NCI-H748 (cell line): Measurements from ENCODE around the gene FOXP1.

Experiments used
- DNase-seq: peaks from one replicate; lab custom pipeline; 2025; ENCODE audit not compliant: unreplicated experiment; lab: John Stamatoyannopoulos, UW

FOXP1 gene

DNA sequence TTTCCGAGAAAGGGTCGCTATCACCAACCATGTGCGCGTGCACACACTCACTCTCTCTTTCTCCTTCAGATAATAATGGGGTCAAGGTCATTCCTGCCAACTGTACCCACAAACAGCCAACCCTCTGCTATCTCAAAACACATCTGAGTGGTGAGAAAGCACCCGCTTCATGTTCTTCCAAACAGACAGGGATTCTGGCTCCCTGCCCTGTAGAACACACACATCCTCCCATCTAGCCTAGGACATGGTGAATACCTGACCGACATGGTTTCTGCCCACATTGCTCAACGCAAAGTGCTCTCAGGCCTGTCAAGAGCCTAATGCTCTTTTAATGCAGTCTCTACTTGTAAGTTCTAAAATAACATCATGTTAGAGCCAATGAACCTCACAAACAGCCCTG, 302.2 kb downstream of the FOXP1 start:
- no peak for DNase-seq

DNA sequence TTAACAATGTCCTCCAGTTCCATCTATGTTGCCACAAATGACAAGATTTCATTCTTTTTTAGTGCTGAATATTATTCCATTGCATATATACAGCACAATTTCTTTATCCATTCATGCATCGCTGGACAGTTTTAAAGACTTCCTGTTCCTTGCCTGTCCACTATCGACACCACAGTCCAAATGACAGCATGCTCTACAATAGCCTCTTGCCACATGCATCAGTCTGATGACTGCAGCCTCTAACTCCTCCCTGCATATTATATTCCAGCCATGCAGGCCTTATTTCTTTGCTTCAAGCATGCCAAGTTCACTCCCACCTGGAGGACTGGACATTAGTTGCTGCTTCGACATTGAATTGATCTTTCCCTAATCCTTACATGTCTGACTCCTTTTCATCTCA, 306.2 kb downstream of the FOXP1 start:
- no peak for DNase-seq

- DNase-seq: no peak
Measured at GRCh38 chr3:71276531-71276930, 307.0 kb downstream of the FOXP1 start.

DNA sequence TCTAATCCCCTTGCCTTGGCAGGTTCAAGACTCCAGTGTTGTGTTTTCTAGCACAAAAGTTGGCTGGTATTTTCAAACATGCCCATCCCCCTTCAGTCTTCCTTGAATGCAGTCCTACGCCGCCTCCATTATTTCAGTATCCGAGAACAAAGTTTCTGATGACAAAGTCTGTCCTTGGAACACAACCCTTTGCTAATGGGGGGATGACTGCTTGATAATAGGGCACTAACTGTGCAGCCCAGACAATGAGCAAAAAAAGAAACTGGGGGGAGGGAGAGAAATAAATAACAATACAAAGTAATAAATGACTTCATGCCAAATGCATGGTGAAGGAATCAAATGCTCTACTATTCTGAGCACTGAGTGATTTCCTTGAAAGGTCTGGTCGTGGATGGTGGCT, 310.1 kb downstream of the FOXP1 start:
- no peak for DNase-seq

GRCh38 chr3:71271596-71271995, 311.9 kb downstream of the FOXP1 start:
- DNase-seq: no peak

GRCh38 chr3:71269906-71270305, 313.6 kb downstream of the FOXP1 start:
- no peak for DNase-seq

DNA sequence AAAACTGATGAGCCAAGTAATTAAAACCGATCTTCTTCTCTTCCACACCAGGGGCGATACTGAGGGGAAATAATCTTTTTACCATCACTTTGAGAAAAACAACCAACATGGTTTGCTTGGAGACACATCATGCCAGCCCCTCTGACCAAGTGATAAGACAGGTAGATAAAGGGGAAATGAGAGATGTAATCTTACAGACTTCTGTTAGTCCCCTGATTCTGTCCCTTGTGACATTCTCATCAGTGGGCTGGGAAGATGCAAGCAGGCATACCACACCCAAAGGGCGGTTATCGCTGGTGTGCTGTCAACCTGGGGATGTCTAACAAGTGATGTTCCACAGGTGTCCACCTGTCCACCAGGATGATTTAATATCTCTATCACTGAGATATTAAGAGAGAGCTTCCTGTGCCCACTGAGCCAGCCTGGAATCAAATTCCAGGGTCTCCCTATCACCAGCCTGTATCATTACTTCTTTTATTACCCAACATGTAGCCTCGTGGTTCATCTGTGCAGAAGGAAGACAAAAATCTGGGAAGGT, 315.0 kb downstream of the FOXP1 start:
- DNase-seq: no peak

GRCh38 chr3:71266875-71267274, 316.7 kb downstream of the FOXP1 start:
- DNase-seq: no peak

DNA sequence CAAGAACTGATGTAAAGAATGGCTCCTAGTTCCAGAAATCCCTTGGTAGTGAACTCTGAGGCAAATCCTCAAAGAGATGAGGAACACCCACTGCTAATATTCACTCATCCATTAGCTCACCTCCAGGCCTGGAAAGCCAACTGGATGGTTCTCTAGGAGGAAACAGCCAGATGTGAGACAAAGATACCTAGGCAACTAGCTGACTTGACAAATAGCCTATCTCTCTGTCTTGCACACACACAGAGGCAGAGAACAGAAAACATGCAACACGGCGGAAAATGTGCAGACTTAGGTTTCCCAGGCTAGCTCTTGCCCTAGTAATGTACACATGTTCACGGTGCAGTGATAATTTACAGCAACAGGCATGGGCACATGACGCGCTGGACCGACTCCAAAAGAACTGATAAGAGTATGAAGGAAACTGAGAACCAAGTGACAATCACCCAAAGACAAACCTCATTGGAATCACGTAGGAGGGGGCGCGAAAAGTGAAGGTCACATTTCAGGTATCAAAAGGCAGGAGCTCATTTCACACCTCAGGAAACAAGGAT, 318.1 kb downstream of the FOXP1 start:
- no peak for DNase-seq

DNA sequence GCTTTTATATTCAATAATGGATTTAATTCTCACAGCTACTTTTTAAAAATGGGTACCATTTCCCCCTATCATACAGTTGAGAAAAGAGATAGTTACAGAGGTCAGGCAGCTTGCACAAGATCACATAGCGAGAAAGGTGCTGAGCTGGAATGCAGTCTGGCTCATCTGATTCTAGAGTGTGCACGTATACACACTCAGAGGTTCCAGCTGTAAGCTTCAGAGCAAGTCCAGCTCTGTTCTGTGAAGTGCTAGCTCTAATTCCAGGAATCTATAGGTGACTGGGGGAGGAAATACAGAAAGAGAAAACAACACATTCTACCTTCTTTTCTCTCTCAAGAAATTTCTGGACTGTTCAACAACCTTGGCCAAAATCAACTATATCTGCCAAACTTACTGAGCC, 318.7 kb downstream of the FOXP1 start:
- no peak for DNase-seq

GRCh38 chr3:71262364-71263265, 320.9 kb downstream of the FOXP1 start:
- DNase-seq: no peak

DNA sequence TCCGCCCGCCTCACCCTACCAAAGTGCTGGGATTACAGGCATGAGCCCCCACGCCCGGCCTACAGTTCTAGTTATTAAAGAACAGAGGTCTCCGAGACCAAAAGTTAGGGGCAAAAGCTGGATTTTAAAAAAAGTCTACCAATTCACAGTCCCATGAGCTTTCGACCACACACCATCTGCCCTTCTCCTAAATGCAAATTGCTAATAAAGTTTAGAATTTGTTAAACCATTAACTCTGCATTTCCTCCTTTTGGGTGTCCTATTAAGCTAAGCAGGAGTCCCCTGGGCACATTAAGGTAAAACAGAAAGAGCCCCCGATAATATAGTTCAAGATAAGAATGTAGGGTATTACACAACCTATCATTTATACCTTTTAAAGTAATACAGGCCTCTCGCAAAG, 322.7 kb downstream of the FOXP1 start:
- DNase-seq: no peak

DNA sequence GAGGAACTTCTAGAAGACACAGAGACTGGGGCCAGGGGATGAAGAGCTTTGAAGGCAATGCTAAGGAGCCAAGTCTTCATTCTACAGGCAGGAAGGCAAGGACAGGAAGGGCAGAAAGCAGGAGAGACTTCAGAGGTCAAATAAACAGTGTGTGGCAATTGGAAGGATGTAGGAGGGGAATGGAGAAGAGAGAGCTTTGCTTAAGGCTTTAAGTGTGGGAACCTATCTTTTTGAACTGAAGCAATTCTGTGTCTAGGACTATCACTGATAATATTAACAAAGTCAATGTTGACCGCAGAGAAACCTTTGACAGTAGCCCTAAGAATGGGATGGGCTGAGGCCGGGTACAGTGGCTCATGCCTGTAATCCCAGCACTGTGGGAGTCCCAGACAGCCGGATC, 325.0 kb downstream of the FOXP1 start:
- DNase-seq: no peak

DNA sequence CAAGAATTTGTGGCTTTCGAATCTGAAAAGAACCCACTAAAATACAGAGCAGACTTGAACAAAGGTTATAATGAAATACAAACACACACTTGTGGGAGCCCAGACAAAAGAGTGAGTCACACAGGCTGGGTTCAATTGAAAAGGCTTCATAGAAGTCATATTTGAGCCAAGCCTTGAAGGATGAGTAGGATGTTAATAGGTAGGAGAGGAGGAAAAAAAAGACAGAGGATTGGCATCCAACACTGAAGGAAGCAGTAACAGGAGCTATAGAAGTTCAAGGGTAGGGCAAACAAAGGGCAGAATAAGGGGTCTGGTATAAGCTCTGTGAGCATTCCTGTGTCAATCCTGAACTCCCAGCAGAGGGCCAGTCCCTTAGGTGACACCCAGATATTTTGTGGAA, 325.4 kb downstream of the FOXP1 start:
- DNase-seq: peak; percentile 51

GRCh38 chr3:71255498-71255897, 328.0 kb downstream of the FOXP1 start:
- no peak for DNase-seq

GRCh38 chr3:71254281-71255057, 329.1 kb downstream of the FOXP1 start:
- no peak for DNase-seq

GRCh38 chr3:71253169-71253568, 330.4 kb downstream of the FOXP1 start:
- DNase-seq: no peak

GRCh38 chr3:71252466-71252865, 331.1 kb downstream of the FOXP1 start:
- no peak for DNase-seq

DNA sequence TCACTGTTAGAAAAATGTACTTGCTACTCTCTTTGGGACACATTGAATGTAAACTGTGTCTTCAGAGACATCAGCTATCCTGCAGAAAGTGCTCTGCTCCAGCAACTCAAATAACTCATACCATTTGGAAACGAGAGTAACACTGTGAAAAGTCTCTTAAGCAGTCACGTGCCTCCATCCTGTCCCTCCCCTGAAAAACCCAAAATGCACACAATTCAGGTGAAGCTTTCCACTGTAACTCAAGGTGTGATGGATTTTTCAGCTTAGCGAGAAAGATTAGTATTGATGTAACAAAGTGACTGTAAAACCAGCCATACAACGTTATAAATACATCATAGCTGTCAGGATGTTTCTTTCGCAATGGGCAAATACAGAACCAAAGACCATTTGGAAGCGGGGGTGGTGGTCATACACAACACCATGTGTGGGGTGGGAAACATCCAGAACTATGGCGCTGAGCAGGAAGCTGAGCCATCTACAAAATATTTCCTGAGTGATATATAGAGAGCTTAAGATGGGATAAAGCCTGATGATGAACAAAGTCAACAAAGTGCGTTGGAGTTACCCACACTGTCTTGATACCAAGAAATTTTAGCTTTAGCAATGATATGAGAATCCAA, 332.3 kb downstream of the FOXP1 start:
- no peak for DNase-seq

GRCh38 chr3:71250026-71250425, 333.5 kb downstream of the FOXP1 start:
- no peak for DNase-seq

DNA sequence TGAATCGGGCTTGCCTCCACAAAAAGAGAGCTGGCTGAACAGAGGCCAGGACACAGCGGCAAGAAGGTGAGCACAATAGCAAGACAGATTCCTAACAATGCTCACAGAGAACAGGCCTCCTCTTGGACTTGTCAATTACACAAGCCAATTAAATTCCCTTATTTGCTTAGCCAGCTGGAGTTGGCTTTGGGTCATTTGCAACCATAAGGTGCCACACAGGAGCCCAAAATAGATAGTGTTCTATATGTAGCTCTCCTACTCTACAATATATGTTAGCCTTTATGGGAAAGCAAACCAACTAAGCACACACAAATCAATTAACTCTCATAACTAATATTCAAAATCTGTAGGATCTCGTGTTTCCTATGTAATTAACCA, 335.6 kb downstream of the FOXP1 start:
- DNase-seq: peak; percentile 80
